ENCODE measurements around the gene STK10.

STK10 gene

GRCh38 chr5:172095368-172096206, 92.4 kb downstream of the STK10 start:
- TF ChIP-seq CREB1 (IDR thresholded peaks at IDR 0.05; ENCODE audit: low read depth): no peak
- TF ChIP-seq YY1 (IDR thresholded peaks at IDR 0.05; ENCODE audit: low read depth): no peak
- TF ChIP-seq FOXM1 (IDR thresholded peaks at IDR 0.05; ENCODE audit: borderline replicate concordance, low read depth): no peak
- no peak for TF ChIP-seq TEAD4 (IDR thresholded peaks at IDR 0.05)
- no peak for TF ChIP-seq TAF1 (IDR thresholded peaks at IDR 0.05; ENCODE audit: low read depth)
- TF ChIP-seq EP300 (IDR thresholded peaks at IDR 0.05; ENCODE audit: borderline replicate concordance): no peak
- no peak for TF ChIP-seq EGR1 (IDR thresholded peaks at IDR 0.05)
- TF ChIP-seq REST (IDR thresholded peaks at IDR 0.05; ENCODE audit: low read depth): no peak
- no peak for TF ChIP-seq CEBPB (IDR thresholded peaks at IDR 0.05)
- no peak for TF ChIP-seq TCF12 (IDR thresholded peaks at IDR 0.05; ENCODE audit: low read depth)
- TF ChIP-seq MAX (IDR thresholded peaks at IDR 0.05): no peak
- no peak for TF ChIP-seq USF1 (IDR thresholded peaks at IDR 0.05)
- no peak for TF ChIP-seq RAD21 (IDR thresholded peaks at IDR 0.05; ENCODE audit: low read depth)
- TF ChIP-seq ZBTB7A (IDR thresholded peaks at IDR 0.05; ENCODE audit: low read depth): no peak
- TF ChIP-seq NFIC (IDR thresholded peaks at IDR 0.05): no peak

GRCh38 chr5:172093965-172094364, 94.1 kb downstream of the STK10 start:
- TF ChIP-seq ZBTB7A (IDR thresholded peaks at IDR 0.05; ENCODE audit: low read depth): no peak

GRCh38 chr5:172093559-172093958, 94.5 kb downstream of the STK10 start:
- no peak for TF ChIP-seq CEBPB (IDR thresholded peaks at IDR 0.05)
- no peak for TF ChIP-seq EGR1 (IDR thresholded peaks at IDR 0.05)
- no peak for TF ChIP-seq ZBTB7A (IDR thresholded peaks at IDR 0.05; ENCODE audit: low read depth)
- TF ChIP-seq MAX (IDR thresholded peaks at IDR 0.05): no peak
- TF ChIP-seq TCF12 (IDR thresholded peaks at IDR 0.05; ENCODE audit: low read depth): no peak
- no peak for TF ChIP-seq RAD21 (IDR thresholded peaks at IDR 0.05; ENCODE audit: low read depth)
- no peak for TF ChIP-seq TEAD4 (IDR thresholded peaks at IDR 0.05)
- no peak for TF ChIP-seq TAF1 (IDR thresholded peaks at IDR 0.05; ENCODE audit: low read depth)

- TF ChIP-seq TEAD4 (IDR thresholded peaks at IDR 0.05): no peak
Observed at GRCh38 chr5:172091956-172092732, 95.9 kb downstream of the STK10 start.

- TF ChIP-seq YY1 (IDR thresholded peaks at IDR 0.05; ENCODE audit: low read depth) (no peak), REST (IDR thresholded peaks at IDR 0.05; ENCODE audit: low read depth) (no peak), MAX (IDR thresholded peaks at IDR 0.05) (no peak), ZBTB7A (IDR thresholded peaks at IDR 0.05; ENCODE audit: low read depth) (no peak)
Observed at GRCh38 chr5:172090976-172091547, 97.0 kb downstream of the STK10 start.

GRCh38 chr5:172089298-172090117, 98.5 kb downstream of the STK10 start:
- TF ChIP-seq TEAD4 (IDR thresholded peaks at IDR 0.05) (no peak), MAX (IDR thresholded peaks at IDR 0.05) (no peak), YY1 (IDR thresholded peaks at IDR 0.05; ENCODE audit: low read depth) (no peak), TAF1 (IDR thresholded peaks at IDR 0.05; ENCODE audit: low read depth) (no peak), ZBTB7A (IDR thresholded peaks at IDR 0.05; ENCODE audit: low read depth) (no peak), CREB1 (IDR thresholded peaks at IDR 0.05; ENCODE audit: low read depth) (no peak), FOXM1 (IDR thresholded peaks at IDR 0.05; ENCODE audit: borderline replicate concordance, low read depth) (no peak), REST (IDR thresholded peaks at IDR 0.05; ENCODE audit: low read depth) (no peak), EP300 (IDR thresholded peaks at IDR 0.05; ENCODE audit: borderline replicate concordance) (no peak), TCF12 (IDR thresholded peaks at IDR 0.05; ENCODE audit: low read depth) (no peak)

Measured in Ishikawa (cell line).